OCI-LY3 (cell line): Measurements from ENCODE around the gene LTBP2.

ENCODE experiments used
- H2AFZ ChIP-seq: fragments of 200-600, 300-600 bp; shearing (Covaris generic); 2 replicates; pipeline ENCODE4 v1.6.0; 2014; ENCODE audit warnings: antibody characterized with exemption, low read depth, low read length
- H3K27ac ChIP-seq: fragments of 200-600, 300-600 bp; sonication (generic); 2 replicates; pipeline ENCODE4 v1.5.1; 2014; ENCODE audit warnings: mild to moderate bottlenecking, low read length, moderate library complexity, mixed read lengths
- H3K27me3 ChIP-seq: fragments of 200-600, 300-600 bp; sonication (generic); 2 replicates; pipeline ENCODE4 v1.6.1; 2014; ENCODE audit warnings: low read depth, low read length, mixed read lengths
- H3K36me3 ChIP-seq: fragments of 200-600, 300-600 bp; sonication (generic); replicated peaks from 2 replicates; pipeline ENCODE3; 2014; ENCODE audit warnings: low read depth, low read length, mixed read lengths
- H3K4me1 ChIP-seq: fragments of 300-600, 200-600 bp; sonication (generic); 2 replicates; pipeline ENCODE4 v1.6.1; 2014; ENCODE audit warnings: low read length, mixed read lengths
- H3K4me2 ChIP-seq: fragments of 200-600, 300-600 bp; sonication (generic); 2 replicates; pipeline ENCODE4 v1.6.1; 2014; ENCODE audit warnings: low read length, mixed read lengths
- H3K4me3 ChIP-seq: fragments of 300-600, 200-600 bp; sonication (generic); 2 replicates; pipeline ENCODE4 v1.5.1; 2014; ENCODE audit warnings: antibody characterized with exemption, mild to moderate bottlenecking, low read length, moderate library complexity
- H3K79me2 ChIP-seq: fragments of 300-600, 200-600 bp; shearing (Covaris generic); 2 replicates; pipeline ENCODE4 v1.6.1; 2014; ENCODE audit warnings: mild to moderate bottlenecking, low read length, mixed read lengths
- H3K9ac ChIP-seq: fragments of 300-600, 200-600 bp; shearing (Covaris generic); 2 replicates; pipeline ENCODE4 v1.6.0; 2014; ENCODE audit warnings: mild to moderate bottlenecking, low read length, moderate library complexity
- H3K9me3 ChIP-seq: fragments of 200-600, 300-600 bp; shearing (Covaris generic); 2 replicates; pipeline ENCODE4 v1.6.1; 2014; ENCODE audit warnings: low read length, mixed read lengths; ENCODE audit not compliant: insufficient read depth
- H4K20me1 ChIP-seq: fragments of 200-600, 300-600 bp; sonication (generic); 2 replicates; pipeline ENCODE4 v1.6.1; 2016; ENCODE audit warnings: low read length, mixed read lengths; ENCODE audit not compliant: insufficient read depth
- EZH2phosphoT487 ChIP-seq: fragments of 200-600 bp; shearing (Covaris generic); IDR thresholded peaks from 2 replicates; pipeline ENCODE4 v1.6.1; 2018; ENCODE audit warnings: antibody characterized with exemption, mixed run types, low read depth
- TF ChIP-seq, protein P1 (sequence below): fragments of 200-600, 300-600 bp; sonication (generic); IDR thresholded peaks from 2 replicates; pipeline ENCODE4 v1.5.1; 2014; ENCODE audit warnings: antibody characterized with exemption, low read length, low read depth

The LTBP2 gene

DNA sequence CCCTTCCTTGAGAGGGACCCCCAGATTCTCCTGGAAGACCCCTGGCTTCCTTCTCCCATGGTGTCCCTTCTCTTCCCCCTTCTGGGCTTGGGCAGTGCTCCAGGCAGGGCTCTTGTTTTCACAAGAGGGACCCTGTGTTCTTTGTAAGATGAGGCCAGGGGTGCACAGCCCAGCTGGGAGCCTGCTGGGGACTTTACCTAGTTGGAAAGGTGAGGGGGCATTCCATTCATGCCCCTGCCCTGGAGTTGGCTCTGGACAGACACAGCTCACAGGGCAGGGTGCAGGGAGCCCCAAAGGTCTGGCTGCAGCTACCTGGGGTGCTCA is 87.3 kb downstream of the LTBP2 start:
- Histone ChIP-seq H3K4me2 (no peak overlapping the region), H3K9me3 (no peaks in the 10 kb centered on the region), H4K20me1 (no peaks in the 10 kb centered on the region), H3K79me2 (no peaks in the 10 kb centered on the region), H3K36me3 (no peaks in the 10 kb centered on the region), H3K4me1 (peaks cover 11% of the 10 kb centered on the region), H3K4me3 (no peak overlapping the region), H3K27me3 (peaks cover 38% of the 10 kb centered on the region), H3K9ac (no peak overlapping the region), H2AFZ (no peak overlapping the region), H3K27ac (no peak overlapping the region)
- TF ChIP-seq, protein P1, sequence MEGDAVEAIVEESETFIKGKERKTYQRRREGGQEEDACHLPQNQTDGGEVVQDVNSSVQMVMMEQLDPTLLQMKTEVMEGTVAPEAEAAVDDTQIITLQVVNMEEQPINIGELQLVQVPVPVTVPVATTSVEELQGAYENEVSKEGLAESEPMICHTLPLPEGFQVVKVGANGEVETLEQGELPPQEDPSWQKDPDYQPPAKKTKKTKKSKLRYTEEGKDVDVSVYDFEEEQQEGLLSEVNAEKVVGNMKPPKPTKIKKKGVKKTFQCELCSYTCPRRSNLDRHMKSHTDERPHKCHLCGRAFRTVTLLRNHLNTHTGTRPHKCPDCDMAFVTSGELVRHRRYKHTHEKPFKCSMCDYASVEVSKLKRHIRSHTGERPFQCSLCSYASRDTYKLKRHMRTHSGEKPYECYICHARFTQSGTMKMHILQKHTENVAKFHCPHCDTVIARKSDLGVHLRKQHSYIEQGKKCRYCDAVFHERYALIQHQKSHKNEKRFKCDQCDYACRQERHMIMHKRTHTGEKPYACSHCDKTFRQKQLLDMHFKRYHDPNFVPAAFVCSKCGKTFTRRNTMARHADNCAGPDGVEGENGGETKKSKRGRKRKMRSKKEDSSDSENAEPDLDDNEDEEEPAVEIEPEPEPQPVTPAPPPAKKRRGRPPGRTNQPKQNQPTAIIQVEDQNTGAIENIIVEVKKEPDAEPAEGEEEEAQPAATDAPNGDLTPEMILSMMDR: no peak
- TF ChIP-seq EZH2phosphoT487: no peak

DNA sequence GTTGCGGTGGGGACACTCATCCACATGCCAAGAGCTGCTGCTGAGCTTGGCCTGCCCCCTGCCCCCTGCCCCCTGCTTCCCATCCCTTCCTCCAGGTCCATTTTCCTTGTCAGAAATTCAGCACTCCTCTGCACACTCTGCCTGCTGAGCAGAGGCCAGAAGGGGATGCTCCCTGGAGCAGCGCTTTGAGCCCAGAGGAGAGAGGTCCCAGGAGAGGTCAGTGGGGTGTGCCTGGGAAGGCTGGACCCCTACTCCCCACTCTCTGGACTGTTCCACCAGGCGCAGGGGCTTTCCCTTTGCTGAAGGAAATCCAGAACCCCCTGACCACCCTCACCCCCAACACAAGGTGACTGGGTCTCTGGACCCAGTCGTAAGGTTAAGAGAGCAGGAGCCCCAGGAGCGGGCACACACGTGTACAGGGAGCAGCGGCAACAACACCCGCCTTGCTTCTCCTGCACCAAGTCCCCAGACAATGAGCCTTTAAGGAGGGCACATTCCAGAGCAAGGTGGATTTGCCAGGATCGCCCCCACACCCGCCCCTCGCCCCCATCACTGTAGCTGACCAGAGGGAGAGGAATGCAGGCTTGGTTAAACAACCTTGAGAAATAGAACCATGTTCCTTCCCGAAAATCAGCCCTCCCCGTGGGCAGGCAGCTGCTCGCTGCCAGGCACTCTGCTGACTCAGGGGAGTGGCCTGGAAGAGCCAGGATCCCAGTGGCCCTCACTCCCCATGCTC is 87.8 kb downstream of the LTBP2 start:
- Histone ChIP-seq H3K36me3 (no peaks in the 10 kb centered on the region), H3K27ac (no peak overlapping the region), H3K4me1 (peaks cover 11% of the 10 kb centered on the region), H3K79me2 (no peaks in the 10 kb centered on the region), H2AFZ (no peak overlapping the region), H3K9me3 (no peaks in the 10 kb centered on the region), H3K4me2 (no peak overlapping the region), H3K27me3 (peaks cover 41% of the 10 kb centered on the region), H3K4me3 (no peak overlapping the region), H3K9ac (no peak overlapping the region), H4K20me1 (no peaks in the 10 kb centered on the region)
- no peak for TF ChIP-seq EZH2phosphoT487
- TF ChIP-seq, protein P1: no peak

DNA sequence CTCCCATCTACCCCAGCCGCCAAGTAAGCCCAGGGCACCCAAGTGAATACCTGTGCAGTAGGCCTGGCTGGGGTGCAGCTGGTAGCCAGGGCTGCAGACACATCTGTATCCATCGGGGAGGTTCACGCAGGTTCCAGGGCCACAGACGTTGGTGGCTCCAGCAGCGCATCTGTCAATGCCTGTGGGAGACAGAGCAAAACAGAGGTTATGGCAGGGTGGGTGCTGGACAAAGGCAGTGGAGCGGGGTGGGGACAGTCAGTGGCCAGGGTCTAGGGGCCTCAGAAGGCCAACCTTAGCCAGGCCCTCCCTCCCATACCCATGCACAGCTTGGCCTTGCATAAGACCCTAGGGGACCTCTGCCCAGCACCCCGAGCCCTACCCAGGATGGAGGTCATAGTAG is 89.3 kb downstream of the LTBP2 start:
- H3K79me2 ChIP-seq: no peaks in the 10 kb centered on the region
- H3K4me2 ChIP-seq: no peak overlapping the region
- peaks cover 52% of the 10 kb centered on the region for H3K27me3 ChIP-seq
- H3K4me3 ChIP-seq: no peak overlapping the region
- TF ChIP-seq, protein P1: no peak
- no peak for TF ChIP-seq EZH2phosphoT487
- H3K4me1 ChIP-seq: peaks cover 11% of the 10 kb centered on the region
- H3K36me3 ChIP-seq: no peaks in the 10 kb centered on the region
- no peak overlapping the region for H3K27ac ChIP-seq
- H2AFZ ChIP-seq: no peak overlapping the region
- H3K9ac ChIP-seq: no peak overlapping the region
- H3K9me3 ChIP-seq: no peaks in the 10 kb centered on the region
- no peaks in the 10 kb centered on the region for H4K20me1 ChIP-seq

DNA sequence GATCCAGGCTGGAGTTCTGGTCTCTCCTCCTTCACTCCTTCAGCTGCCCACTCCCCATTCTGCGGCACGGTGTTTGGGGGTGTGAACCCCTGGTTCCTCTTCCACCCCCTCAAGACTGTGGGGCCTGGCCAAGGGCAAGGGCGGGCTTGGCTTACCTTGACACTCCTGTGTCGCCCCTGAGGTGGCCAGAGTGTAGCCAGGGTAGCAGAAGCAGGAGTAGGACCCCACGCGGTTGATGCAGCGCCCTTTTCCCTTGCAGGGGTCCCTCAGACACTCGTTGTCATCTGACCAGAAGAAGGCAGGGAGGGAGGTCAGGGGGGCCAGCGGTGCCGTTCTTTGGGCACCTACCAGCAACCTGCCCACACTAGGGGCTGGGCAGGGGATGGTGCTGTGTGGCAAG is 90.3 kb downstream of the LTBP2 start:
- TF ChIP-seq, protein P1: no peak
- TF ChIP-seq EZH2phosphoT487: no peak
- no peak overlapping the region for H3K4me3 ChIP-seq
- H4K20me1 ChIP-seq: no peaks in the 10 kb centered on the region
- no peak overlapping the region for H2AFZ ChIP-seq
- peaks cover 52% of the 10 kb centered on the region for H3K27me3 ChIP-seq
- H3K79me2 ChIP-seq: no peaks in the 10 kb centered on the region
- no peak overlapping the region for H3K9ac ChIP-seq
- no peak overlapping the region for H3K27ac ChIP-seq
- no peaks in the 10 kb centered on the region for H3K9me3 ChIP-seq
- peaks cover 11% of the 10 kb centered on the region for H3K4me1 ChIP-seq
- no peak overlapping the region for H3K4me2 ChIP-seq
- H3K36me3 ChIP-seq: no peaks in the 10 kb centered on the region
